Endothelial cell of umbilical vein (primary cell): Measurements from ENCODE around the gene PEX3.

ENCODE experiments used
- CTCF ChIP-seq, 2 donors: IDR thresholded peaks; 1 replicate in 1 of 2; 2 replicates in 1 of 2; pipeline ENCODE4 v1.5.1; 2011; ENCODE audit warnings: low read length in 2 of 2, mild to moderate bottlenecking in 2 of 2, moderate library complexity in 2 of 2, control low read depth in 1 of 2, inconsistent platforms in 1 of 2, low read depth in 1 of 2; ENCODE audit not compliant: insufficient read depth in 1 of 2; ENCODE audit errors: extremely low read depth in 1 of 2
- EZH2 ChIP-seq: IDR thresholded peaks from 2 replicates; pipeline ENCODE4 v1.6.1; 2012; ENCODE audit warnings: borderline replicate concordance, low read depth, mild to moderate bottlenecking, moderate library complexity, low read length, inconsistent platforms; ENCODE audit not compliant: severe bottlenecking
- MAX ChIP-seq: IDR thresholded peaks from 2 replicates; pipeline ENCODE4 v1.6.1; 2011; ENCODE audit not compliant: insufficient read depth, insufficient read length
- MYC ChIP-seq: IDR thresholded peaks from one replicate; pipeline ENCODE4 v1.6.1; 2011; ENCODE audit warnings: mild to moderate bottlenecking, low read depth, low read length
- POLR2A ChIP-seq: IDR thresholded peaks from 2 replicates; pipeline ENCODE4 v1.6.1; 2012; ENCODE audit warnings: low read depth, mild to moderate bottlenecking, control low read depth, low read length
- POLR2AphosphoS5 ChIP-seq: IDR thresholded peaks from 2 replicates; pipeline ENCODE4 v1.6.1; 2012; ENCODE audit warnings: low read depth, mild to moderate bottlenecking, control low read depth, low read length, moderate library complexity; ENCODE audit not compliant: insufficient read depth

DNA sequence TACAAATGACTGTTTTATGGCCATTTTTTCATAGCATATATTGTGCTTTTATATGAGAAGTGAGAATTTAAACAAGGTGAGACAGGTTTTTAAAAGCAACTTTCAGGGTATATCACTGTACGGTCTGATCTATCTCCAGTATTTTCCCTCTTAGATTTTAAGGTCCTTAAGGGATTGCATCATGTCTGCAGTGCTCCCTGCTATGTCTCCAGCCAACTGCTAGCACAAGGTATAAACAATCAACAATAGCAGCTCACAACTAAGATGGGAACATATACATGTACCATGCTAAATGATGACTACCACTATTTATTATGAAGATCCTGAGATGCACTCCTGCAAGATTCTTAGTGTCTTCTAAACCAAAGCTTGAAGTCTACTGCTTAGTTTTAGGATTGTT lies 53.8 kb downstream of the PEX3 start:
- TF ChIP-seq CTCF (IDR thresholded peaks at IDR 0.05; ENCODE audit: extremely low read depth in 1 of 2, insufficient read depth in 1 of 2, low read depth in 1 of 2, low read length in 2 of 2) (no peak), EZH2 (no peak), POLR2A (no peak), POLR2AphosphoS5 (no peak), MAX (no peak), MYC (no peak)
